ENCODE results near the gene PARVA.

- TF ChIP-seq, protein P1, sequence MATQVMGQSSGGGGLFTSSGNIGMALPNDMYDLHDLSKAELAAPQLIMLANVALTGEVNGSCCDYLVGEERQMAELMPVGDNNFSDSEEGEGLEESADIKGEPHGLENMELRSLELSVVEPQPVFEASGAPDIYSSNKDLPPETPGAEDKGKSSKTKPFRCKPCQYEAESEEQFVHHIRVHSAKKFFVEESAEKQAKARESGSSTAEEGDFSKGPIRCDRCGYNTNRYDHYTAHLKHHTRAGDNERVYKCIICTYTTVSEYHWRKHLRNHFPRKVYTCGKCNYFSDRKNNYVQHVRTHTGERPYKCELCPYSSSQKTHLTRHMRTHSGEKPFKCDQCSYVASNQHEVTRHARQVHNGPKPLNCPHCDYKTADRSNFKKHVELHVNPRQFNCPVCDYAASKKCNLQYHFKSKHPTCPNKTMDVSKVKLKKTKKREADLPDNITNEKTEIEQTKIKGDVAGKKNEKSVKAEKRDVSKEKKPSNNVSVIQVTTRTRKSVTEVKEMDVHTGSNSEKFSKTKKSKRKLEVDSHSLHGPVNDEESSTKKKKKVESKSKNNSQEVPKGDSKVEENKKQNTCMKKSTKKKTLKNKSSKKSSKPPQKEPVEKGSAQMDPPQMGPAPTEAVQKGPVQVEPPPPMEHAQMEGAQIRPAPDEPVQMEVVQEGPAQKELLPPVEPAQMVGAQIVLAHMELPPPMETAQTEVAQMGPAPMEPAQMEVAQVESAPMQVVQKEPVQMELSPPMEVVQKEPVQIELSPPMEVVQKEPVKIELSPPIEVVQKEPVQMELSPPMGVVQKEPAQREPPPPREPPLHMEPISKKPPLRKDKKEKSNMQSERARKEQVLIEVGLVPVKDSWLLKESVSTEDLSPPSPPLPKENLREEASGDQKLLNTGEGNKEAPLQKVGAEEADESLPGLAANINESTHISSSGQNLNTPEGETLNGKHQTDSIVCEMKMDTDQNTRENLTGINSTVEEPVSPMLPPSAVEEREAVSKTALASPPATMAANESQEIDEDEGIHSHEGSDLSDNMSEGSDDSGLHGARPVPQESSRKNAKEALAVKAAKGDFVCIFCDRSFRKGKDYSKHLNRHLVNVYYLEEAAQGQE (IDR thresholded peaks at IDR 0.05; ENCODE audit: insufficient read depth in 1 of 2, low read depth in 2 of 2, low read length in 1 of 2), result no peak
- TF ChIP-seq CTCF (IDR thresholded peaks at IDR 0.05), result no peak
- TF ChIP-seq POLR2AphosphoS5 (IDR thresholded peaks at IDR 0.05; ENCODE audit: low read depth, low read length), result no peak
- no peak for TF ChIP-seq SIN3A (IDR thresholded peaks at IDR 0.05; ENCODE audit: borderline replicate concordance, insufficient read depth, low read depth, low read length)
These were observed 126.5 kb downstream of the PARVA start for GRCh38 chr11:12503886-12504285.

Data from Panc1 (cell line).